Body of pancreas (tissue), 4 donors: ENCODE data around the gene TRAF1. TPM values are rescaled to one million over a fixed set of nuclear protein-coding genes. Genes with fewer than 3 reads are reported as not detected.

Experiments
- ATAC-seq: fragments of 150-250 bp; one replicate; pipeline ENCODE4 v1.9.1; 2016
- DNase-seq, 4 donors: peaks; one replicate each; pipeline ENCODE4 v3.0.0-alpha.2; 2019
- H3K27ac ChIP-seq, 4 donors: fragments of 200-600 bp; sonication (generic); 1 replicate in 3 of 4; 2 replicates in 1 of 4; pipeline versions ENCODE4 v1.5.1 to v1.6.1; 2016 to 2019; ENCODE audit warnings: mild to moderate bottlenecking in 1 of 4, mixed read lengths in 1 of 4, moderate library complexity in 1 of 4
- H3K27me3 ChIP-seq, 2 donors: fragments of 200-600 bp; sonication (generic); one replicate each; pipeline ENCODE4 v1.6.0; 2016; ENCODE audit warnings: mild to moderate bottlenecking in 1 of 2
- H3K36me3 ChIP-seq, 2 donors: fragments of 200-600 bp; sonication (generic); replicated peaks in 1 of 2; 2 replicates each; pipeline ENCODE4 v1.5.1; 2016; ENCODE audit warnings: low read depth in 2 of 2; ENCODE audit not compliant: insufficient read depth in 1 of 2
- H3K4me1 ChIP-seq: fragments of 200-600 bp; sonication (generic); one replicate; pipeline ENCODE4 v1.6.0; 2016
- H3K4me3 ChIP-seq, 2 donors: fragments of 200-600 bp; sonication (generic); 1 replicate in 1 of 2; 2 replicates in 1 of 2; pipeline ENCODE4 v1.5.1; 2016 to 2019
- H3K9me3 ChIP-seq, 3 donors: fragments of 200-600 bp; sonication (generic); 1 replicate in 2 of 3; 2 replicates in 1 of 3; pipeline ENCODE4 v1.5.1; 2016
- CTCF ChIP-seq, 7 experiments: fragments of 450-650 bp in 4 of 7; fragments of 200-600 bp in 3 of 7; sonication (generic) in 3 of 7; IDR thresholded peaks; one replicate each; pipeline ENCODE4 v1.5.1; 2016 to 2019; ENCODE audit warnings: antibody characterized with exemption in 7 of 7
- POLR2A ChIP-seq, 3 donors: fragments of 450-650 bp; IDR thresholded peaks; one replicate each; pipeline ENCODE4 v1.6.1; 2016; ENCODE audit warnings: antibody characterized with exemption in 3 of 3, mild to moderate bottlenecking in 2 of 3
- WGBS, 2 donors: methylation state at CpG; one replicate each; pipeline ENCODE4 v1.1.5; 2017; 5-methylcytosine and 5-hydroxymethylcytosine counted together
- intact Hi-C: fragments of 100-400 bp; cut with DNase I; formaldehyde crosslinking; loops from one replicate; pipeline ENCODE4 v1.15.1; 2023
- total RNA-seq, 2 donors: library from RNA; depleted of rRNA; stranded (reverse); fragments of >200 nt; gene quantifications; one replicate each; pipeline ENCODE4 v1.1.0, GENCODE V29; 2016

Gene TRAF1
- total RNA-seq, 2 donors from 2014 or later, result 4.4 to 8.2 TPM

- WGBS, 2 donors, result 62 to 63% methylated on average over 3 of the region's 3 CpGs
- TF ChIP-seq CTCF (IDR thresholded peaks at IDR 0.05) (no peak), POLR2A (IDR thresholded peaks at IDR 0.05) (no peak)
These were observed 12.2 kb downstream of the TRAF1 start for GRCh38 chr9:120914396-120914795.

GRCh38 chr9:120913647-120914264 lies 12.8 kb downstream of the TRAF1 start:
- Histone ChIP-seq H3K9me3 (no peaks in the 10 kb centered on the region), H3K27me3 (no peaks in the 10 kb centered on the region), H3K4me1 (no peaks in the 10 kb centered on the region), H3K36me3 (no peaks in the 10 kb centered on the region), H3K27ac (no peak overlapping the region), H3K4me3 (no peak overlapping the region)
- intact Hi-C loops, result loop anchor here (10.0 kb wide), 1 partner anchor 61 kb away; no protein-coding TSS in a partner anchor
- TF ChIP-seq POLR2A (IDR thresholded peaks at IDR 0.05) (no peak), CTCF (IDR thresholded peaks at IDR 0.05) (no peak)
- ATAC-seq (no peak), DNase-seq (no peak)
- 94 to 95% methylated on average over 3 to 4 of the region's 4 CpGs for WGBS, 2 donors

More at GRCh38 chr9:120914396-120914795, 12.2 kb downstream of the TRAF1 start:
- H3K36me3 ChIP-seq, result no peaks in the 10 kb centered on the region
- ATAC-seq, result no peak
- no peak for DNase-seq
- H3K4me3 ChIP-seq, result no peak overlapping the region
- H3K9me3 ChIP-seq, result no peaks in the 10 kb centered on the region
- intact Hi-C loops, result loop anchor here (10.0 kb wide), 1 partner anchor 60 kb away; no protein-coding TSS in a partner anchor
- no peaks in the 10 kb centered on the region for H3K4me1 ChIP-seq
- no peak overlapping the region for H3K27ac ChIP-seq
- H3K27me3 ChIP-seq, result no peaks in the 10 kb centered on the region

- H3K9me3 ChIP-seq, result no peaks in the 10 kb centered on the region
- intact Hi-C loops, result loop anchor here (10.0 kb wide), 1 partner anchor 62 kb away; no protein-coding TSS in a partner anchor
- H3K36me3 ChIP-seq, result no peaks in the 10 kb centered on the region
- DNase-seq (no peak), ATAC-seq (no peak)
- no peak overlapping the region for H3K4me3 ChIP-seq
- H3K27me3 ChIP-seq, result no peaks in the 10 kb centered on the region
- 84 to 90% methylated on average over 6 to 13 of the region's 13 CpGs for WGBS, 2 donors
- no peaks in the 10 kb centered on the region for H3K4me1 ChIP-seq
- no peak overlapping the region for H3K27ac ChIP-seq
- TF ChIP-seq POLR2A (IDR thresholded peaks at IDR 0.05), result no peak
- no peak for TF ChIP-seq CTCF (IDR thresholded peaks at IDR 0.05)
These were observed 13.5 kb downstream of the TRAF1 start for GRCh38 chr9:120912958-120913646.

- ATAC-seq (no peak), DNase-seq (no peak)
- no peak for TF ChIP-seq POLR2A (IDR thresholded peaks at IDR 0.05)
- TF ChIP-seq CTCF (IDR thresholded peaks at IDR 0.05), result no peak
- Histone ChIP-seq H3K9me3 (no peaks in the 10 kb centered on the region), H3K27me3 (no peaks in the 10 kb centered on the region), H3K4me3 (no peak overlapping the region), H3K27ac (no peak overlapping the region), H3K4me1 (no peaks in the 10 kb centered on the region), H3K36me3 (no peaks in the 10 kb centered on the region)
- intact Hi-C loops, result loop anchor here (10.0 kb wide), 1 partner anchor 63 kb away; no protein-coding TSS in a partner anchor
- WGBS, 2 donors, result 81 to 89% methylated on average over 2 to 9 of the region's 9 CpGs
These were observed 15.2 kb downstream of the TRAF1 start for GRCh38 chr9:120911295-120911837.
